ENCODE measurements around the gene GPRC5D. TPM values are rescaled to one million over a fixed set of nuclear protein-coding genes. Genes with fewer than 3 reads are reported as not detected.

GPRC5D gene
- total and polyA plus RNA-seq, 8 donors, result 0.69 to 1.7 (median 0.84) TPM; not detected in 2

DNA sequence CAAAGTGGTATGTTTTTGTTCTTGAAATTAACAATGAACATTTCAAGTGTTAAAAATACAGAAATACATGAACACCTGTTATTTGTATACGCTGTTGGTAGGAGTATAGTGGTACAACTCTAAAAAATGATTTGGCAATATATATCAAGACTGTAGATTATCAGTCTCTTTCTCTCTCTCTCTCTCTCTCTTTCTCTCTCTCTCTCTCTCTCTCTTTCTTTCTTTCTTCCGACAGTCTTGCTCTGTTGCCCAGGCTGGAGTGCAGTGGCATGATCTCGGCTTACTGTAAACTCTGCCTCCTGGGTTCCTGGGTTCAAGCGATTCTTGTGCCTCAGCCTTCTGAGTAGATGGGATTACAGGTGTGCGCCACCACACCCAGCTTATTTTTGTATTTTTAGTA, 35.5 kb upstream of the GPRC5D start:
- intact Hi-C loops (cut with DNase I), result no loop called here
- Histone ChIP-seq H3K27ac (no peak overlapping the region), H3K36me3 (peaks cover 0 to 52% of the 10 kb centered on the region in 2 donors), H3K4me3 (no peak overlapping the region), H3K4me1 (peaks cover 0 to 19% of the 10 kb centered on the region in 2 donors), H3K9me3 (no peaks in the 10 kb centered on the region), H3K27me3 (no peaks in the 10 kb centered on the region)
- TF ChIP-seq CTCF (IDR thresholded peaks at IDR 0.05), result no peak
- no peak for DNase-seq
- no peak for ATAC-seq

DNA sequence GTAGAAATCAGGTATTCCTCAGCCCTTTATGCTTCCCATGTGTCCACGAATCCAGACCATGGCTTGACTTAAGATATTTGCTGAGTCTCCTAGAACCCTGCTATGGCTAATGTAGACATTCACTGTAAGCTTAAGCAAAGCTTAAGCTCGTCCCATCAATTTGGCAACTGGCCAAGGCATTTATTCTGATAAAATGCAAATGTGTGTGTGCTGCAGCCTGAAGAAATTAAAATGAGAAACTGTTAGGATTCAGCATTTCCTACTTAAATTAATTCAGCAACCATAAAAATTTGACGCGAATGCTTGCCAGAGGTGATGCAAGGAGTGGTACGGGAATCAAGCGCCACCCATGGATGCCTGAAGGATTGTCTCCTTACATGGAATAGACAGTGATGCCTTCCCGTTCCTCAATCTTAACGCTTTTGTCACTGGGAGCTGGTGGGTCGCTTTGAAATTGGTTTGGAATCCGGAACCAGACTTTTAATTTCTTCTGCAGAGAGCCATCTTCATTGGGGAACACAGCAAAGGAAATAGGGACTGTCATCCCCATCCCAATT, 34.9 kb upstream of the GPRC5D start:
- H3K36me3 ChIP-seq, result peaks cover 0 to 52% of the 10 kb centered on the region in 2 donors
- no peak overlapping the region for H3K4me3 ChIP-seq
- no peaks in the 10 kb centered on the region for H3K27me3 ChIP-seq
- H3K4me1 ChIP-seq, result peaks cover 0 to 13% of the 10 kb centered on the region in 2 donors
- no peak for DNase-seq
- intact Hi-C loops (cut with DNase I), result no loop called here
- no peak overlapping the region for H3K27ac ChIP-seq
- ATAC-seq, result no peak
- TF ChIP-seq CTCF (IDR thresholded peaks at IDR 0.05), result no peak
- H3K9me3 ChIP-seq, result no peaks in the 10 kb centered on the region

GRCh38 chr12:12985817-12986408, 33.9 kb upstream of the GPRC5D start:
- no peak overlapping the region for H3K27ac ChIP-seq
- TF ChIP-seq CTCF (IDR thresholded peaks at IDR 0.05), result peak; percentile 22 to 45
- intact Hi-C loops (cut with DNase I), result no loop called here
- no peaks in the 10 kb centered on the region for H3K9me3 ChIP-seq
- no peaks in the 10 kb centered on the region for H3K27me3 ChIP-seq
- DNase-seq (no peak), ATAC-seq (peak; percentile 79)
- peaks cover 0 to 60% of the 10 kb centered on the region in 2 donors for H3K36me3 ChIP-seq
- H3K4me1 ChIP-seq, result peaks cover 0 to 4% of the 10 kb centered on the region in 2 donors
- H3K4me3 ChIP-seq, result no peak overlapping the region

DNA sequence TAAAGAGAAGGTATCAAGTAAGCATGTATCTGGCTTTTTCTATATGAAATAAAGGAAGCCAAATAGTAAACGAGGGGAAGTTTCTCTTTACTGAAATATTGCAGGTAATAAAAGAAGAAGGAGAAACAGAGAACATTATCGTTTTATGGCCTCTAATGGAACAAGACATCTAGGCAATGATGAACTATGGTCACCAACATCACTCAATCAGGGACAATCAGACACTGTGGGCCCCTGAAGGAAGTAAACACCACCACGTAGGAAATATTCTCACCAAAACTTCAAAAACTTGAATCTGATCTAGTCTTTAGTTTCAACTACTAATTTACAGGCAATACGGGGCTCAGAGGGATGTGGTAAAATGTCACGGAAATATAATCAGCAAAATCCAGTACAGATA, 32.2 kb upstream of the GPRC5D start:
- no peak for DNase-seq
- Histone ChIP-seq H3K4me1 (peaks cover 0 to 16% of the 10 kb centered on the region in 2 donors), H3K4me3 (no peak overlapping the region), H3K27me3 (no peaks in the 10 kb centered on the region), H3K27ac (no peak overlapping the region), H3K36me3 (peaks cover 0 to 65% of the 10 kb centered on the region in 2 donors), H3K9me3 (no peaks in the 10 kb centered on the region)
- TF ChIP-seq CTCF (IDR thresholded peaks at IDR 0.05), result no peak
- ATAC-seq, result no peak
- intact Hi-C loops (cut with DNase I), result loop anchor here in 1 of 2 donors (5.0 kb wide), 1 partner anchor 67 kb away; no protein-coding TSS in a partner anchor

DNA sequence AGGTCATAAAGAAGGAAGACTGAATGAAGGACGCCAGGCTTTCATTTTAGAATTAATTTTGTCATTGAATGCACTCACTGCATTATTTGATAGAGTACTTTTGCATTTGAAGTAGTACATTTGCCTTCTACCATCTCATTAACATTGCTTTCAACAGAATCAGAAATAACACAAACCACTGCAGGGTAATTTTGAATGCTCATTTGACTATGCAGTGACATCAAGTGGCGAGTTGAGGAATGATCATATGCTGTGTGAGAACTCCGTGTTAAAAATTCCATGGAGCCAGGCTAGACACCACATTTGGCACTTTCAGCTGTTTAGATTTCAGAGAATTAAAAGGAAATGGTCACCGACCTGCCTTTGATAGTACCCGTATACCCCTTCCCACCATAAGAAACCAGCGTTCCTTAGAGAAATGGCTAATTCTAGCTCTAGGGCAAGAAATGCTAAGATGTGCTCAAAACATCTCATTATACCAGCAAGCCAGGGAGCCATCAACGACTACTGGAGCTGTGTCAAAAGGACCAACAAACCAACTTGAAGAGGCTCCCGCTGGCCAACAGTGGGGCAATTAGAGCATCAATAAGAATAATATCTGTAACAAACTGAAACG, 31.6 kb upstream of the GPRC5D start:
- H3K27ac ChIP-seq, result no peak overlapping the region
- H3K9me3 ChIP-seq, result no peaks in the 10 kb centered on the region
- no peaks in the 10 kb centered on the region for H3K27me3 ChIP-seq
- ATAC-seq, result peak; percentile 76
- H3K36me3 ChIP-seq, result peaks cover 0 to 59% of the 10 kb centered on the region in 2 donors
- peak in 1 of 2 donors; percentile 44 for TF ChIP-seq CTCF (IDR thresholded peaks at IDR 0.05)
- intact Hi-C loops (cut with DNase I), result loop anchor here in 1 of 2 donors (5.0 kb wide), 1 partner anchor 66 kb away; no protein-coding TSS in a partner anchor
- DNase-seq, result no peak
- peaks cover 0 to 16% of the 10 kb centered on the region in 2 donors for H3K4me1 ChIP-seq
- H3K4me3 ChIP-seq, result no peak overlapping the region

All from left lung (tissue), 10 donors.